Endothelial cell of hepatic sinusoid (primary cell): Measurements from ENCODE around the gene INPPL1.

Experiments
- in situ Hi-C: cut with HindIII; loops from 2 replicates; pipeline ENCODE4 v1.10.0; 2017; ENCODE audit warnings: low sequenced_read_pairs

Gene INPPL1

DNA sequence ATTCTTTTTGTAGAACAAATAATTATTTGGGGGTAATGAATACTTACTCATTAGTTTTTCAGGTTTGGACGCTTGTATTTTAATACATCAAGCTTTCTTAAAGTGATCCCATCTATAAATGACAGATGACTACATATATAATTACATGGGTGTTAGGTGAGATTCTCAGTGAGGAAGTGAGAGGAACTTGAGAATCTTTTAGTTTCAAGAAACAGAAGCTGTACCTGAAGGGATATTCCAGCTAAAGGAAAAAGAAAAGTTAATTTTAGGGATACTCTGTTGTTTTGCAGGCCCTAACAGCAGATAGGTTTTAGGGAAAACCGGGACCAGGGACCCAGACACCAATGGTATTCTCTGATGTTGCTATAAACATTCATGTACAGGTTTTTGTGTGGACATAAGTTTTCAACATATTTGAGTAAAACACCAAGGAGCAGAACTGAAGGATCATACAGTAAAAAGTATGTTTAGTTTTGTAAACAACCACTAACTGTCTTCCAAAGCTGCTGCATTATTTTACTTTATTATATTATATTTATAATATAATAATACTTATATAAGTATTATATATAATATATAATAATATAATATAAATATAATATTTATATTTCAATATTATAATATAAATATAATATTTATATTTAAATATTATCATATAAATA is 43.5 kb downstream of the INPPL1 start:
- in situ Hi-C loops = loop anchor here (10.0 kb wide), 1 partner anchor 73 kb away; the partner anchor contains the start of gene FOLR1

DNA sequence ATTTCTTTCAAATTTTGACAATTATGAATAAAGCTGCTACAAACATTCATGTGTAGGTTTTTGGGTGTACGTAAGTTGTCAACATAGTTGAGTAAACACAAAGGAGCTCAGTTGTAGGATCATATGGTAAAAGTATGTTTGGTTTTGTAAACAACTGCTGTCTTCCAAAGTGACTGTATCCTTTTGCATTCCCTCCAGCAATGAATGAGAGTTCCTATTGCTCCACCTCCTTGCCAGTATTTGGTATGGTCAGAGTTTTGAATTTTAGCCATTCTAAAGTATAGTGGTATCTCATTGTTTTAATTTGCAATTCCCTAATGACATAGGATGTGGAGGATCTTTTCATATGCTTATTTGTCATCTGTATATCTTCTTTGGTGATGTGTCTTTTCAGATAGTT is 47.4 kb downstream of the INPPL1 start:
- in situ Hi-C loops = no loop called here

DNA sequence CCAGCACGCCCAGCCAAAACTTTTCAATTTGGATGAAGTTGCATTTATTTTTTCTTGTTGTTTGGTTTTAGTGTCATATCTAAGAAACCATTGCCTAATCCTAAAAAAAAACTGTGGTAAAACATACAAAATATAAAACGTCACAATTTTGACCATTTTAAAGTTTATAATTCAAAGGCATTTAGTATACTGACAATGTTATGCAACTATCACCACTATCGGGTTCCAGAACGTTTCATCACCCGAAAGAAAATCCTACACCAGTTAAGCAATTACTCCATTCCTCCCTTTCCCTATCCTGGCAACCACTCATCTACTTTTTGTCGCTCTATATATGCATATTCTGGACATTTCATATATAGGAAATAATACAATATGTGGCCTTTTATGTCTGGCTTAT is 49.9 kb downstream of the INPPL1 start:
- in situ Hi-C loops = no loop called here

- in situ Hi-C loops = no loop called here
Measured at GRCh38 chr11:72278905-72279304, 54.3 kb downstream of the INPPL1 start.

- in situ Hi-C loops = no loop called here
Measured at GRCh38 chr11:72280037-72280436, 55.5 kb downstream of the INPPL1 start.

- in situ Hi-C loops = no loop called here
Measured at GRCh38 chr11:72280726-72281315, 56.3 kb downstream of the INPPL1 start.

GRCh38 chr11:72283947-72284346 is 59.4 kb downstream of the INPPL1 start:
- in situ Hi-C loops = no loop called here

- in situ Hi-C loops = no loop called here
Measured at GRCh38 chr11:72287293-72287692, 62.7 kb downstream of the INPPL1 start.
